LNCaP clone FGC (cell line): ENCODE data around the gene MGA.

Experiments used
- DNase-seq: peaks from one replicate; pipeline ENCODE4 v3.0.0-alpha.2; 2011; ENCODE audit warnings: low read depth
- H3K4me3 ChIP-seq: 2 replicates; pipeline ENCODE4 v1.5.1; 2011; ENCODE audit warnings: mild to moderate bottlenecking, low read depth, low read length, control low read depth
- CTCF ChIP-seq: IDR thresholded peaks from 2 replicates; pipeline ENCODE4 v1.5.1; 2012; ENCODE audit warnings: mild to moderate bottlenecking; ENCODE audit not compliant: control insufficient read depth, insufficient read depth; ENCODE audit errors: extremely low read depth

The MGA gene

GRCh38 chr15:41689834-41690233, 29.6 kb downstream of the MGA start:
- H3K4me3 ChIP-seq = no peak overlapping the region
- TF ChIP-seq CTCF = no peak
- DNase-seq = no peak

- no peak overlapping the region for H3K4me3 ChIP-seq
- no peak for DNase-seq
- no peak for TF ChIP-seq CTCF
Measured at GRCh38 chr15:41690636-41691035, 30.4 kb downstream of the MGA start.

GRCh38 chr15:41691471-41691870, 31.3 kb downstream of the MGA start:
- no peak for TF ChIP-seq CTCF
- DNase-seq = no peak
- H3K4me3 ChIP-seq = no peak overlapping the region

- TF ChIP-seq CTCF = no peak
- H3K4me3 ChIP-seq = no peak overlapping the region
- DNase-seq = no peak
Measured at GRCh38 chr15:41692049-41692448, 31.8 kb downstream of the MGA start.

GRCh38 chr15:41693757-41694156, 33.6 kb downstream of the MGA start:
- no peak for DNase-seq
- TF ChIP-seq CTCF = no peak
- no peak overlapping the region for H3K4me3 ChIP-seq

- no peak for DNase-seq
- H3K4me3 ChIP-seq = no peak overlapping the region
- peak; percentile 45 for TF ChIP-seq CTCF
Measured at GRCh38 chr15:41695750-41696436, 35.7 kb downstream of the MGA start.

GRCh38 chr15:41698779-41699178, 38.6 kb downstream of the MGA start:
- no peak for TF ChIP-seq CTCF
- H3K4me3 ChIP-seq = no peak overlapping the region
- DNase-seq = no peak
